OCI-LY3 (cell line): ENCODE data around the gene SAMM50.

Experiments used
- CTCF ChIP-seq: fragments of 200-600, 300-600 bp; sonication (generic); IDR thresholded peaks from 2 replicates; pipeline ENCODE4 v1.5.1; 2014; ENCODE audit warnings: antibody characterized with exemption, low read length, low read depth
- EZH2phosphoT487 ChIP-seq: fragments of 200-600 bp; shearing (Covaris generic); IDR thresholded peaks from 2 replicates; pipeline ENCODE4 v1.6.1; 2018; ENCODE audit warnings: antibody characterized with exemption, mixed run types, low read depth

GRCh38 chr22:44018594-44018993, 63.4 kb downstream of the SAMM50 start:
- TF ChIP-seq CTCF, result no peak
- TF ChIP-seq EZH2phosphoT487, result no peak
